Right lobe of liver (tissue), 4 donors: ENCODE data around the gene METTL14.
"Not testable (repeated sequence)": the region's sequence is repeated elsewhere in the genome, so short reads cannot be mapped to it uniquely, and the experiment has no call there.

Source experiments
- CTCF ChIP-seq, 4 donors: fragments of 200-600 bp in 3 of 4; fragments of 450-650 bp in 1 of 4; IDR thresholded peaks; one replicate each; pipeline versions ENCODE4 v1.5.1 to v1.8.0; 2016 to 2022; ENCODE audit warnings: antibody characterized with exemption in 4 of 4, mild to moderate bottlenecking in 2 of 4
- POLR2A ChIP-seq: fragments of 450-650 bp; IDR thresholded peaks from one replicate; pipeline ENCODE4 v1.6.1; 2017; ENCODE audit warnings: antibody characterized with exemption, mild to moderate bottlenecking
- donor health status: DM: no; HTN: no; CAD: no.
- donor health status: DM: no; HTN: no; CAD: no.
- donor health status: DM: no; HTN: yes; CAD: no.

- not testable (repeated sequence) for TF ChIP-seq CTCF (IDR thresholded peaks at IDR 0.05); POLR2A
These were observed 16.0 kb upstream of the METTL14 start for GRCh38 chr4:118669220-118669619.
